ENCODE measurements around the gene CTSC.

The CTSC gene

DNA sequence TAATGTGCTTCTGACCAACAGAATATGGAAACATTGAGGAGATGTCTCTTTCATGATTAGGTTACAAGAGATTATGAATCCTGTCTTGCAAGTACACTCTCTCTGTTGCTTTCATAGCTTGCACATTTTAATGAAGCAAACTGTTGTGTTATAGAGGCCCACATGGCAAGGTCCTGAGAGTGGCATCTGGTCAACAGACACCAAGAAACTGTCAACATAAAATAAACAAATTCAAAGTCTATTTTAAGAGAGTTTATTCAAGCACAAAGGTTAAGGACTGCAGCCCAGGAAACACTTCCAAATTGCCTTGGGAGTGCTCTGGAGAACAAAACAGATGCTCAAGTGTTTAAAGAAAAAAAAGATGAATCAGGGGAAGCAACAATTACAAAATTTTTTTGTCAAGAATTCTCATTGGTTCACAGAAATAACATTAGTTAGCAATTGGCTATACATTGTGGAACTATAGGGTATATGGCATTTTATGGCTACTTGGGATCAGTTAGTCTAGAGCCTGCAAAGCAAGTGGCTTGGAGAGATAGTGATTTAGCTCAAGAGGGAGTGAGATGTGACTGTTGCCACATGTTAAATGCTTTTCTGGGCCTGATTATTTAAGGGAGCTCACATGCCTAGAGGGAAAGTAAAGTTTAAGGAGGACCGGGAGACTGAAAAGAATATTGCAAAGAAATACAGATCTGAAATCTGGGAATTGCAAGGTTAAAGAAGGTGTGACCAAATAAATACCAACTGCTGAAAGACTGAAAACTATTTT, 54.6 kb downstream of the CTSC start:
- Histone ChIP-seq H2AFZ (ENCODE audit: low read length) (no peak overlapping the region), H3K14ac (ENCODE audit: low read length) (no peak overlapping the region), H2BK15ac (ENCODE audit: low read length) (no peak overlapping the region), H3K4me2 (ENCODE audit: insufficient read depth, low read length, poor library complexity, severe bottlenecking) (no peak overlapping the region), H3K4ac (ENCODE audit: low read length) (no peak overlapping the region), H4K91ac (ENCODE audit: low read depth, low read length, poor library complexity) (no peak overlapping the region), H3K23ac (ENCODE audit: low read depth, low read length, poor library complexity) (no peak overlapping the region), H3K27ac (replicated peaks; ENCODE audit: low read length) (no peak overlapping the region), H3K9me3 (replicated peaks in 1 of 2; ENCODE audit: control insufficient read depth in 2 of 2, insufficient read depth in 1 of 2, low read depth in 1 of 2, low read length in 2 of 2) (no peaks in the 10 kb centered on the region), H2BK12ac (ENCODE audit: low read length) (no peak overlapping the region), H3K4me3 (ENCODE audit: low read length in 2 of 2) (no peak overlapping the region), H2AK5ac (ENCODE audit: low read depth, low read length) (no peak overlapping the region), H2BK5ac (ENCODE audit: low read length) (no peak overlapping the region), H3K27me3 (ENCODE audit: control insufficient read depth in 3 of 3, insufficient read depth in 3 of 3, low read depth in 1 of 3, low read length in 3 of 3) (no peaks in the 10 kb centered on the region), H2BK120ac (ENCODE audit: low read depth, low read length) (no peak overlapping the region), H3K9ac (ENCODE audit: low read depth, low read length, poor library complexity) (no peak overlapping the region), H3K36me3 (replicated peaks in 1 of 2; ENCODE audit: control insufficient read depth in 2 of 2, insufficient read depth in 2 of 2, low read length in 2 of 2) (no peaks in the 10 kb centered on the region), H3K79me1 (ENCODE audit: low read depth, low read length) (no peaks in the 10 kb centered on the region), H3K18ac (ENCODE audit: low read length) (no peak overlapping the region), H4K8ac (ENCODE audit: low read depth, low read length) (no peak overlapping the region), H3K4me1 (ENCODE audit: control insufficient read depth in 2 of 2, insufficient read depth in 1 of 2, low read depth in 1 of 2, low read length in 2 of 2) (no peaks in the 10 kb centered on the region)
- no peak for DNase-seq (ENCODE audit: low spot score)
- WGBS, 2 donors (ENCODE audit: extremely low coverage in 2 of 2, insufficient read length in 2 of 2, insufficient replicate concordance in 1 of 2) = no CpG with 5 or more reads among the region's 1 CpG

DNA sequence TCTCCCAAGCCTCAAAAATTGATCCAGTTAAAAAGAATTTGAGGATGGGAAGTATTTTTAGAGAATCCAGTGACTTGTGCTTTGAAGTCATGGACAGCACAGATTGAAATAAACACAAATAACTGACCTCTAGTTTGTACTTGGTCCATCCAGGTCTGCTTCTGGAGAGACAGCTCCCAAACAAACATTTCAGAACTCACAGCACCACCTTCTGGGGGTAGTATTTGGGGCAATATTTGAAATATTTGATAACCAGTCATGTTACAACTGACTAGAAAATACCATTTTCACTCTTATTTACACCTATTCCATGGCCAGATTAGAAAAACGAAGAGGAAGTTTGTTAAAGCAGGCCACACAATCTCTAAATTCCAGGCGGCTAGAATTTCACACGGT, 56.2 kb downstream of the CTSC start:
- Histone ChIP-seq H4K8ac (ENCODE audit: low read depth, low read length) (no peak overlapping the region), H2BK12ac (ENCODE audit: low read length) (no peak overlapping the region), H3K36me3 (replicated peaks in 1 of 2; ENCODE audit: control insufficient read depth in 2 of 2, insufficient read depth in 2 of 2, low read length in 2 of 2) (no peaks in the 10 kb centered on the region), H3K4me1 (ENCODE audit: control insufficient read depth in 2 of 2, insufficient read depth in 1 of 2, low read depth in 1 of 2, low read length in 2 of 2) (no peaks in the 10 kb centered on the region), H3K4me3 (ENCODE audit: low read length in 2 of 2) (no peak overlapping the region), H3K9ac (ENCODE audit: low read depth, low read length, poor library complexity) (no peak overlapping the region), H2BK120ac (ENCODE audit: low read depth, low read length) (no peak overlapping the region), H2BK5ac (ENCODE audit: low read length) (no peak overlapping the region), H3K4ac (ENCODE audit: low read length) (no peak overlapping the region), H3K79me1 (ENCODE audit: low read depth, low read length) (no peaks in the 10 kb centered on the region), H4K91ac (ENCODE audit: low read depth, low read length, poor library complexity) (no peak overlapping the region), H3K18ac (ENCODE audit: low read length) (no peak overlapping the region), H2BK15ac (ENCODE audit: low read length) (no peak overlapping the region), H3K23ac (ENCODE audit: low read depth, low read length, poor library complexity) (no peak overlapping the region), H3K4me2 (ENCODE audit: insufficient read depth, low read length, poor library complexity, severe bottlenecking) (no peak overlapping the region), H3K9me3 (replicated peaks in 1 of 2; ENCODE audit: control insufficient read depth in 2 of 2, insufficient read depth in 1 of 2, low read depth in 1 of 2, low read length in 2 of 2) (no peaks in the 10 kb centered on the region), H3K27ac (replicated peaks; ENCODE audit: low read length) (no peak overlapping the region), H3K27me3 (ENCODE audit: control insufficient read depth in 3 of 3, insufficient read depth in 3 of 3, low read depth in 1 of 3, low read length in 3 of 3) (no peaks in the 10 kb centered on the region), H3K14ac (ENCODE audit: low read length) (no peak overlapping the region), H2AFZ (ENCODE audit: low read length) (no peak overlapping the region), H2AK5ac (ENCODE audit: low read depth, low read length) (no peak overlapping the region)
- no peak for DNase-seq (ENCODE audit: low spot score)
- WGBS, 2 donors (ENCODE audit: extremely low coverage in 2 of 2, insufficient read length in 2 of 2, insufficient replicate concordance in 1 of 2) = no CpG with 5 or more reads among the region's 3 CpGs

DNA sequence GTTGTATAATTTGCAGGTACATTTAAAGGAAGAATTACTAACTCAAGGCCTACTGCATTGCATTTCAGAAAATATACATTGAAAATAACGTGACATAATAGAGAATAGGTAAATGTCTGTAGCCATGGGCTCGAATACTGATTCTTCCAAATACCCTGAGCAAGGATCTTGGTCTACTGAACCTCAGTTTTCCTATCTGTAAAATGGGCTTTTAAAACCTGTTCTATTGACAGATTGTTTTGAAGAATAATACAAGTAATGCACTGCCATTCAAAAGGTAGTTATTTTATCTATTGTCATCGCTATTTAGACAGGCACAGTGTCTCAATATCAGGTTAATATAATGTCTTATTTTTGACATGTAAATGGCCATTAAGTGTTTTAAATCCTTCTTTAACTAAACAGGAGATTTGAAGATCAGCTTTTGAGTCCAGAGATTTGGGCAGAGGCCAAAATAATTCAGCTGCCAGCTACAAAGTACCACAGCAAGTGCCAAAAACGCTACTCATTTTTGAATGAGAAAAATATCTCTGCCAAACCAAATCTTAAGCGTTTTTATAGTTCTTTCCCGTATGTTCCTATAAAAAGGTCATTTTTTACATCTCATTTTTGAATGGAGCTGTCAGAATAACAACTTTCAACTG, 56.7 kb downstream of the CTSC start:
- Histone ChIP-seq H3K4ac (ENCODE audit: low read length) (no peak overlapping the region), H2BK15ac (ENCODE audit: low read length) (no peak overlapping the region), H2BK120ac (ENCODE audit: low read depth, low read length) (no peak overlapping the region), H3K27ac (replicated peaks; ENCODE audit: low read length) (no peak overlapping the region), H2AK5ac (ENCODE audit: low read depth, low read length) (no peak overlapping the region), H3K79me1 (ENCODE audit: low read depth, low read length) (no peaks in the 10 kb centered on the region), H3K36me3 (replicated peaks in 1 of 2; ENCODE audit: control insufficient read depth in 2 of 2, insufficient read depth in 2 of 2, low read length in 2 of 2) (no peaks in the 10 kb centered on the region), H2BK12ac (ENCODE audit: low read length) (no peak overlapping the region), H3K23ac (ENCODE audit: low read depth, low read length, poor library complexity) (no peak overlapping the region), H4K91ac (ENCODE audit: low read depth, low read length, poor library complexity) (no peak overlapping the region), H3K4me1 (ENCODE audit: control insufficient read depth in 2 of 2, insufficient read depth in 1 of 2, low read depth in 1 of 2, low read length in 2 of 2) (no peaks in the 10 kb centered on the region), H3K4me3 (ENCODE audit: low read length in 2 of 2) (no peak overlapping the region), H2BK5ac (ENCODE audit: low read length) (no peak overlapping the region), H3K18ac (ENCODE audit: low read length) (no peak overlapping the region), H3K9ac (ENCODE audit: low read depth, low read length, poor library complexity) (no peak overlapping the region), H4K8ac (ENCODE audit: low read depth, low read length) (no peak overlapping the region), H3K14ac (ENCODE audit: low read length) (no peak overlapping the region), H3K9me3 (replicated peaks in 1 of 2; ENCODE audit: control insufficient read depth in 2 of 2, insufficient read depth in 1 of 2, low read depth in 1 of 2, low read length in 2 of 2) (no peaks in the 10 kb centered on the region), H3K27me3 (ENCODE audit: control insufficient read depth in 3 of 3, insufficient read depth in 3 of 3, low read depth in 1 of 3, low read length in 3 of 3) (no peaks in the 10 kb centered on the region), H3K4me2 (ENCODE audit: insufficient read depth, low read length, poor library complexity, severe bottlenecking) (no peak overlapping the region), H2AFZ (ENCODE audit: low read length) (no peak overlapping the region)
- no peak for DNase-seq (ENCODE audit: low spot score)
- no CpG with 5 or more reads among the region's 6 CpGs for WGBS, 2 donors (ENCODE audit: extremely low coverage in 2 of 2, insufficient read length in 2 of 2, insufficient replicate concordance in 1 of 2)

DNA sequence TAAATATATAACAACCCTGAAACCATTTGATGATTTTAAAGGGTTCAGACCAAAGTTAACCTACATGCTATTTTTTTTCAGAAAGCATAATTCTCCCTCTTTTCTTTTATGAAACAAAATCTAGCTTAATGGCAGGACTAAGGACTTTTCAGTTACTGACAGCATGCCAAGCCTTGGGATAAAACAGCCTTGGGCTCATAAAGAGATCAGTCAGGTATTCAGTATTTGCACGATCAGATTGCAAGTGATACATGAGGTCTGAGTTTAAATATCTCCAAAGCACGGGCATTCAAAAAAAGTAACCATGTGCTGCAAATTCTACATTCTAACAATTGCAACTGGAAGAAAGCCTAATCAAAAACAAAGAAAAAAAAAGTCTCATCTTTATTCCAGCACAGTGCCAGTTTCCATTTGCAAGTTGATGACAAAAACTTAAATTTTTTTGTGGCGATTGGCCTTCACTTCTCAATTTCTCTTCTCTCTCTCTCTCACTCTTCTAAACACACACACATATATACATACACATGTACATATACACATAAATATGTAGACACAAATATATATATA, 60.1 kb downstream of the CTSC start:
- H3K36me3 ChIP-seq (replicated peaks in 1 of 2; ENCODE audit: control insufficient read depth in 2 of 2, insufficient read depth in 2 of 2, low read length in 2 of 2) = no peaks in the 10 kb centered on the region
- H3K9ac ChIP-seq (ENCODE audit: low read depth, low read length, poor library complexity) = no peak overlapping the region
- DNase-seq (ENCODE audit: low spot score) = no peak
- no peak overlapping the region for H2BK5ac ChIP-seq (ENCODE audit: low read length)
- no CpG with 5 or more reads among the region's 3 CpGs for WGBS, 2 donors (ENCODE audit: extremely low coverage in 2 of 2, insufficient read length in 2 of 2, insufficient replicate concordance in 1 of 2)
- H3K23ac ChIP-seq (ENCODE audit: low read depth, low read length, poor library complexity) = no peak overlapping the region
- no peak overlapping the region for H3K4ac ChIP-seq (ENCODE audit: low read length)
- H4K91ac ChIP-seq (ENCODE audit: low read depth, low read length, poor library complexity) = no peak overlapping the region
- H3K27me3 ChIP-seq (ENCODE audit: control insufficient read depth in 3 of 3, insufficient read depth in 3 of 3, low read depth in 1 of 3, low read length in 3 of 3) = no peaks in the 10 kb centered on the region
- no peaks in the 10 kb centered on the region for H3K79me1 ChIP-seq (ENCODE audit: low read depth, low read length)
- H3K9me3 ChIP-seq (replicated peaks in 1 of 2; ENCODE audit: control insufficient read depth in 2 of 2, insufficient read depth in 1 of 2, low read depth in 1 of 2, low read length in 2 of 2) = no peaks in the 10 kb centered on the region
- H2BK12ac ChIP-seq (ENCODE audit: low read length) = no peak overlapping the region
- H3K14ac ChIP-seq (ENCODE audit: low read length) = no peak overlapping the region
- H2BK120ac ChIP-seq (ENCODE audit: low read depth, low read length) = no peak overlapping the region
- H3K4me1 ChIP-seq (ENCODE audit: control insufficient read depth in 2 of 2, insufficient read depth in 1 of 2, low read depth in 1 of 2, low read length in 2 of 2) = no peaks in the 10 kb centered on the region
- H3K18ac ChIP-seq (ENCODE audit: low read length) = no peak overlapping the region
- H3K27ac ChIP-seq (replicated peaks; ENCODE audit: low read length) = no peak overlapping the region
- no peak overlapping the region for H4K8ac ChIP-seq (ENCODE audit: low read depth, low read length)
- H3K4me2 ChIP-seq (ENCODE audit: insufficient read depth, low read length, poor library complexity, severe bottlenecking) = no peak overlapping the region
- no peak overlapping the region for H2AFZ ChIP-seq (ENCODE audit: low read length)
- H2BK15ac ChIP-seq (ENCODE audit: low read length) = no peak overlapping the region
- H3K4me3 ChIP-seq (ENCODE audit: low read length in 2 of 2) = no peak overlapping the region
- H2AK5ac ChIP-seq (ENCODE audit: low read depth, low read length) = no peak overlapping the region

Measured in neuronal stem cell (in vitro differentiated cells).